HG02798 (cell line): ENCODE results near the gene TRPM1.
A peak's percentile ranks its signal among the peaks of the same experiment; 100 is the strongest.

Experiments
- ATAC-seq: cut with Tn5 transposase; IDR thresholded peaks from one replicate; pipeline ENCODE4 v1.9.1; 2021; ENCODE audit warnings: mild to moderate bottlenecking; ENCODE audit not compliant: unreplicated experiment, poor library complexity

The TRPM1 gene

GRCh38 chr15:31024330-31024729, 77.2 kb downstream of the TRPM1 start:
- ATAC-seq = no peak

GRCh38 chr15:31023841-31024240, 77.7 kb downstream of the TRPM1 start:
- ATAC-seq = no peak

GRCh38 chr15:31021067-31021665, 80.4 kb downstream of the TRPM1 start:
- ATAC-seq = no peak

DNA sequence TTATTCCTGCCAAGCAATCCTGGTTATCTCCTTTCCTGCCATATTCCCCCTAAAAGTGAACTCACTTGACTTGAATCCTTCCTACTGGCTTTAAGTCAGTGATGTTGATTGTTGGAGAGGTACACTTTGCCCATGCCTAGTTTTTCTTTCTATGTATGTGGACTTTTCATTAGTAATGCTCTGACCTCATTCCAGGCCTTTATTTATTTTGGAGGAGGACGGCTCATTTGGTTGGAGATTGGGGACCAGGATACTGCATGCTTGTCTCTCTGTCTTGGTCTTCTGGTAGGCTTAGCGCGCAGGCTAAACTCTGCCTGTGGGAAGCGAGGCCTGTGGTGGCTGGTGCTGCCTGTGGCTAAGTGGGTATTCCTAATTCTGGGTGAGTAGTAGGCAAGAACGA, 81.0 kb downstream of the TRPM1 start:
- no peak for ATAC-seq

DNA sequence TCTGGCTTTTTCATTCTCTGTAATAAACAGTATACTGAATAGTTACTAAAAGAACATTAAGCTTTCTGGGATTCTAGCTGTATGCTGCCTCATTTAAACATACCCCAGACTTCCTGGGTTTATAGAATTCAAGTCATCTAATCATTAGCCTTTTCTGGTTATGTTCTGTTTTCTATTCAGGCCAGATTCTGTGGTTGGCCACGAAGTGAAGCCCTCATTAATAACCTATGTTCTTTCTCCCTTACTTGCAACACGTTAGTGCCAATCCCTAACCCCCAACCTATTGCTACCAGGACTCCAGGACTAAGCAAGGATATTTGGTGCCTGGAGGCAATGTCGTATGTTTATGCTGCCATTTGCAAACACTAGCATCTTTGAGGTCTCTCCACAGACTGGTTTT, 81.5 kb downstream of the TRPM1 start:
- no peak for ATAC-seq

- ATAC-seq = no peak
Observed at GRCh38 chr15:31017311-31017710, 84.2 kb downstream of the TRPM1 start.

DNA sequence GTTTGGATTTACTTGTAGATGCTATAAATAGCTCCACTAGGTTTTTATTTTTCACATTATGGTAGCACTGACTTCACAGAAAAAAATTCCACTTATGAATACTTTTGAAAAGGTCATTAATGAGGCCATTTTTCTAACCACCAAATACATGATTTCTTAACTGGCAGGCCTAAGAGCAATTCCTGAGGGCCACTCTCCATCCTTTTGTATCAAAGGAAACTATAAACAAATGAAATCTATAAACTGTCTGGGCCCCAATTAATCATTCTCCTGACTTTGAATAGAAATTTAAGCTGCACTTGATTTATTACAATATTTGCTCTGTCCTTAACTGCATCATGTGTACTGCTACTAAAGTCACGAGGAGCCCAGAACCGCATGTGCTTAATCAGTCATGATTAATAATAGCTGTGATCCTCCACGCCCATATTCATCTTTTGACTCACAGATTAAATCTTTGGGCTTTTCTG, 85.0 kb downstream of the TRPM1 start:
- no peak for ATAC-seq

DNA sequence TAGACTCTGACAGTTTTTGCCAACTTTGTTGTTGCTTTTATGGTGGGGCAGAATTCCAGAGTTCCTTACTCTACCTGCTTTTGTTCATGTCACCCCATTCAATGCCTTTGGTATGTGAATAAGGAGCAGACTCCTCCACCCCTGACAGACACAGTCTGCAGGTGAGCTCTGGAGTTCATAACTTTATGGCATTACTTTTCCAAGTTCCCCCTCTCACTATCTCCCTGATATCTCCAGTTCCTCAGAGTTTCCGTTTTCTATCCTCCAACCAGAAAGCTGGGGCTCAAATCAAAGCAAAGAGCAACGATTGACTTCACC, 87.0 kb downstream of the TRPM1 start:
- no peak for ATAC-seq

- peak; percentile 76 for ATAC-seq
Observed at GRCh38 chr15:31013863-31014607, 87.5 kb downstream of the TRPM1 start.

DNA sequence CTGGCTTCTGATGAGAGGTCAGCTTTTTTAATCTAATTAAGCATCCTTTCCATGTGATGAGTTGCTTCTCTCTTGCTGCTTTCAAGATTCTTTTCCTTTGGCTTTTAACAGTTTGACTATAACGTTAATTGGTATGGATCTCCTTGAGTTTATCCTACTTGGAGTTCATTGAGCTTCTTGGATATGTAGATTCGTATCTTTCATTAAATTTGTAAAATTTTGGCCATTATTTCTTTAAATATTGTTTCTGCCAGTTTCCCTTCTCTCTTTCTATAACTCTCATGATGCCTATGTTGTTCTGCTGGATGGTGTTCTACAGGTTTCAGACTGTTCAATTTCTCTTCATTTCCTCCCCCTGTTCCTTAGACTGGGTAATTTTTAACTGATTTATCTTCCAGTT, 89.1 kb downstream of the TRPM1 start:
- no peak for ATAC-seq

GRCh38 chr15:31010036-31010435, 91.5 kb downstream of the TRPM1 start:
- no peak for ATAC-seq

- ATAC-seq = no peak
Observed at GRCh38 chr15:31005660-31006059, 95.9 kb downstream of the TRPM1 start.

DNA sequence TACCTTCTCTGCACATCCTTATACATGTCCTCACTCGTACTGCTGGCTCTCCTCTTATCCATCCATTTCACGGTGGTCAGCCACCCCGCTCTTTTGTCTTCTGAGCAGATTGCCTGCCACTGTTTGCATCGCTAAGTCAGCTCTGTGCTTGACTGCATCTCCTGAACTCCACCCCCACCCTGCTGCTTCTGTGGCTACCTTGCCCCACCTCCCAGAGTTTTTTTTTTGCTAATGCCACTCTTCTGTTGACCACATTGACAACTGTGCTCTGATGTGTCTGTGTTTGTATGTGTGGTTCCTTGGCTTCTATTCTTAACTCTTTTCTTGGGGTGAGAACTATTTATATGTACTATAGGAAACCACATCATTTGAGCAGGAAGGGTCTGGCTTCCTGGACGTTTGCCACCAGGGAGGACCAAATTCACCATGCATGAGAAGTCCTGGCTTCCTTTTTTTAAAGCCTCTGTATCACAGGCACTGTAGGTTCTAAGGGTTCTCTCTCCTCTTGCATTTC, 97.2 kb downstream of the TRPM1 start:
- ATAC-seq = peak; percentile 88

DNA sequence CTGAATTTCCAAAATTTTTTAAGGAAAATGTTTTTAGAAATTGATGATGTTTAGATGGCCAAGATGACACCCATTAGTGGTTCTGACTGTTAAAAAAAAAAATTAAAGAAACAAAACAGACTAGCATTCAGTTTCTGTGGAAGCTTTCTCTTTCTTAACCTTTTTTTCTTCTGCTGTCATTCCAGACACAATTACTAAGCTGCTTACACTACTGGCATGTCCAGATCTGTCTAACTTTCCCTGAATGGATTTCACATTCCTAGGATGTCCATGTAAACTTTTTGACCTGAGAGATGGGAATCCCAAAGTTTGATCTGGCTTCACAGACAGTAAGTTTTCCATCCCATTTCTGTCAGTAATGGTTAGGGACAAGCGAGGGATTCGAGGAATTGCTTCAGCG, 99.8 kb downstream of the TRPM1 start:
- no peak for ATAC-seq

GRCh38 chr15:30999729-31000128, 101.8 kb downstream of the TRPM1 start:
- no peak for ATAC-seq

- ATAC-seq = no peak
Observed at GRCh38 chr15:30997270-30997669, 104.3 kb downstream of the TRPM1 start.

- ATAC-seq = no peak
Observed at GRCh38 chr15:30992249-30992864, 109.2 kb downstream of the TRPM1 start.

- peak; percentile 93 for ATAC-seq
Observed at GRCh38 chr15:30991255-30992235, 110.0 kb downstream of the TRPM1 start, which contains the start of gene MTMR10. Gene MTMR10 (minus strand): TSS chr15:30991628. CDS start chr15:30991506, 122 bp downstream.

GRCh38 chr15:30990446-30991254, 110.9 kb downstream of the TRPM1 start:
- no peak for ATAC-seq
